Measurements from ENCODE around the gene EIF2AK2.

DNA sequence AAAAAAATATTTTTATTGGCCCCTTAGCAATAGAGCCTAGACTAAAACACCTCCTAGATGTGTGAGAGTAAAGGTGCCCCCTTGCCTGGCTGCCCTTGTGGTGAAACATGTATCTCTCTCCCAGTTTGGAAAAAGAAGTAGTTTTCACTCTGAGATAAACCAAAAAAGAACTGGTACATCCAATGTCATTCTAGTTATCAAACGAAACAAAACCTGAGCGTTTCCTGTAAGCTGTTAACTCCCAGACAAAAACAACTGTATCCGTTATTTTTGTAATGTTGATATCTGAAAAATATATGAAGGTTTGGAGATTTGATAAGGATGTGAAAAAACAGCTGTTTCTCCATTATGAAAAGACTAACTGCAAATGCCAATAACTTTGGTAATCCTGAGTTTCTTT, 96.9 kb downstream of the EIF2AK2 start:
- TF ChIP-seq, protein P1, sequence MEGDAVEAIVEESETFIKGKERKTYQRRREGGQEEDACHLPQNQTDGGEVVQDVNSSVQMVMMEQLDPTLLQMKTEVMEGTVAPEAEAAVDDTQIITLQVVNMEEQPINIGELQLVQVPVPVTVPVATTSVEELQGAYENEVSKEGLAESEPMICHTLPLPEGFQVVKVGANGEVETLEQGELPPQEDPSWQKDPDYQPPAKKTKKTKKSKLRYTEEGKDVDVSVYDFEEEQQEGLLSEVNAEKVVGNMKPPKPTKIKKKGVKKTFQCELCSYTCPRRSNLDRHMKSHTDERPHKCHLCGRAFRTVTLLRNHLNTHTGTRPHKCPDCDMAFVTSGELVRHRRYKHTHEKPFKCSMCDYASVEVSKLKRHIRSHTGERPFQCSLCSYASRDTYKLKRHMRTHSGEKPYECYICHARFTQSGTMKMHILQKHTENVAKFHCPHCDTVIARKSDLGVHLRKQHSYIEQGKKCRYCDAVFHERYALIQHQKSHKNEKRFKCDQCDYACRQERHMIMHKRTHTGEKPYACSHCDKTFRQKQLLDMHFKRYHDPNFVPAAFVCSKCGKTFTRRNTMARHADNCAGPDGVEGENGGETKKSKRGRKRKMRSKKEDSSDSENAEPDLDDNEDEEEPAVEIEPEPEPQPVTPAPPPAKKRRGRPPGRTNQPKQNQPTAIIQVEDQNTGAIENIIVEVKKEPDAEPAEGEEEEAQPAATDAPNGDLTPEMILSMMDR (conservative IDR thresholded peaks at IDR 0.05 in 1 of 2, IDR thresholded peaks at IDR 0.05 in 1 of 2; ENCODE audit: extremely low read depth in 1 of 2, insufficient read depth in 1 of 2, low read depth in 1 of 2, low read length in 2 of 2) = no peak
- TF ChIP-seq EZH2 (IDR thresholded peaks at IDR 0.05; ENCODE audit: borderline replicate concordance, low read length) = no peak

Measured in mammary epithelial cell (primary cell).